Retinal pigment epithelial cell (primary cell): ENCODE data around the gene ANLN.

Source experiments
- DNase-seq: peaks from one replicate; pipeline ENCODE4 v3.0.0-alpha.2; 2010; ENCODE audit warnings: low read depth
- H3K4me3 ChIP-seq: 2 replicates; pipeline ENCODE4 v1.5.1; 2011; ENCODE audit warnings: mild to moderate bottlenecking, low read length, control low read depth, moderate library complexity
- CTCF ChIP-seq: conservative IDR thresholded peaks from 2 replicates; pipeline ENCODE4 v1.5.1; 2011; ENCODE audit warnings: low read depth, low read length, control low read depth, inconsistent platforms

Gene ANLN

DNA sequence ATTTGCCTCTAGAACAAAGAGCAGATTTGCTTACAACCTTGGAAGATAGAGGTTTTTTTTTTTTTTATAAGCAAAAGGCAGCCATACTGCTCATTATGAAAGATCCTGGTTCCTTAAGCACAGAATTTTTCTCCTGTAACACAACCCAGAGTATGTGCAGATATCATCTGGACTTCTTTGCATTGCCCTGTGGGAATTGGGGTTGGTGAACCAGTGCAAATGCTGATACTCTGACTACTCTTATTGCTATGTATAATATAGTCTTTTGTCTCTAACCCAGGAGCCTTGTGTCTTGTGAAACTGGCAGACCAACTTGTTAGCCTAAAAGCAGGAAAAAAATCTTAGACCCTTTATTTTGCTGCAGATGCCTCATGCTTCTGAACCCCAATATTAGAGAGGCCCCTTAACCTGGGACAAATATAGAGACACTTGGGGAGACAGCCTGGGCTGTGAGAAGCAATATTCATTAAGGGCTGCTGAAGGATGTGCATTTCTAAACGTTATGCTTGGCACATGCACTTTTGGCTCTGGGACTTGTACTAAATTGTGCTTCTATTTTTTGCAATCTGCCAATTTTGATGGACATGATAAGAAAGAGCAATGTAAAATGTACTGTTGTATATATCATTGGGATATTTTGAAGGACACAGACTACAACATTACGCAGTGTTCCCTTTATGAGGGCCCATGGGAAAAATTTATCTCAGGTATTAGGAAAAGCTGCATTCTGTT is 78.9 kb downstream of the ANLN start:
- no peak for TF ChIP-seq CTCF
- no peak overlapping the region for H3K4me3 ChIP-seq
- DNase-seq, result no peak

GRCh38 chr7:36469236-36469635 is 79.6 kb downstream of the ANLN start:
- no peak overlapping the region for H3K4me3 ChIP-seq
- no peak for DNase-seq
- TF ChIP-seq CTCF, result no peak

- TF ChIP-seq CTCF, result no peak
- DNase-seq, result no peak
- no peak overlapping the region for H3K4me3 ChIP-seq
Measured at GRCh38 chr7:36472141-36472729, 82.6 kb downstream of the ANLN start.

GRCh38 chr7:36473454-36474282 is 84.0 kb downstream of the ANLN start:
- no peak overlapping the region for H3K4me3 ChIP-seq
- DNase-seq, result no peak
- peak; percentile 61 for TF ChIP-seq CTCF

DNA sequence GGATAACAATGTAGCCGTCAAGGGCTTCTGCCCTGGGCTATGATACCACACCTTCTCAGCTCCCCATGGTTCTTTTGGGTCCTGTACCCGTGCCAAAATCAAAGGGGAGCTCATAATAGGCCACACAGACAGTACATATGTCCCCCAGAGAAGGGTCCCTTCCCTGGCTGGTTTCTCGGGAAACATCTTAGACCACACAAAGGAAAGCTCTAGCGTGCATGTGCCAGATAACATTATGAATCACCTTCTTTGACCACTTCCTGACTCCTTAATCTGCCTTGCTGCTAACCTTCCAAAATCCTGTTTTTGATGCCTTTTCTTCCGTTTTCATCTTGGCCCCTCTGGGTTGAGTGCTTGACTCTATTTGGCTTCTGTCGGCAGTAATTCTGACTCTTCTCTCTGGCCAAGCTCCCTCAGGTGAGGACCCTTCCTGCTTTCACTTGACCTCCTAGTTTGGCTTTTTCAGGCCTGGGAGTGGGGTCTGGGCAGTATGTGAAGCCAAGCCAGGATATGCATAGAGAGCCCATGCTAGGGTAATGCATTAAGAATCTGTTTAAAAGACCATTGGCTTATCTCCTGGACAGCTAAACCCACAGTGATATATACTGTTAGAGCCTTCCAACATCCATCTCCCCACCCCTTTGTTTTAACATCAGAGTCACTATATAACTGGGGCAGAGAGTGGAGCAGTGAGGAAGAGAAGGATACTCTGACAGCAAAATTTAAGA is 84.8 kb downstream of the ANLN start:
- no peak overlapping the region for H3K4me3 ChIP-seq
- DNase-seq, result no peak
- no peak for TF ChIP-seq CTCF

DNA sequence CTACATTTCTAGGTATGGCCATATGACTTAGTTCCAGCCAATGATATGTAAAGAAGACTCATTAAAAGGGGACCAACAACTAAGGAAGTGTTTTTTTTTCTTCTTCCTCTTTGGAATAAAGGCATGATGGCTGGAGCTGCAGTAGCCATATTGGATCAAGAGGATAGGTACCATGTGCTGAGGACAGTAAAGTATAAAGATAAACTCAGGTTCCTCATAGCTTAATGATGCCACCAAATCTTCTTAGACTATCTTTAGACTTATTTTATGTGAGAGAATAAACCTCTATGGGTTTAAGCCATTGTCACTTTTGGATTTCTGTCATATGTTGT is 85.3 kb downstream of the ANLN start:
- no peak for DNase-seq
- TF ChIP-seq CTCF, result no peak
- H3K4me3 ChIP-seq, result no peak overlapping the region
